ENCODE measurements around the gene PTK7.

Gene PTK7

DNA sequence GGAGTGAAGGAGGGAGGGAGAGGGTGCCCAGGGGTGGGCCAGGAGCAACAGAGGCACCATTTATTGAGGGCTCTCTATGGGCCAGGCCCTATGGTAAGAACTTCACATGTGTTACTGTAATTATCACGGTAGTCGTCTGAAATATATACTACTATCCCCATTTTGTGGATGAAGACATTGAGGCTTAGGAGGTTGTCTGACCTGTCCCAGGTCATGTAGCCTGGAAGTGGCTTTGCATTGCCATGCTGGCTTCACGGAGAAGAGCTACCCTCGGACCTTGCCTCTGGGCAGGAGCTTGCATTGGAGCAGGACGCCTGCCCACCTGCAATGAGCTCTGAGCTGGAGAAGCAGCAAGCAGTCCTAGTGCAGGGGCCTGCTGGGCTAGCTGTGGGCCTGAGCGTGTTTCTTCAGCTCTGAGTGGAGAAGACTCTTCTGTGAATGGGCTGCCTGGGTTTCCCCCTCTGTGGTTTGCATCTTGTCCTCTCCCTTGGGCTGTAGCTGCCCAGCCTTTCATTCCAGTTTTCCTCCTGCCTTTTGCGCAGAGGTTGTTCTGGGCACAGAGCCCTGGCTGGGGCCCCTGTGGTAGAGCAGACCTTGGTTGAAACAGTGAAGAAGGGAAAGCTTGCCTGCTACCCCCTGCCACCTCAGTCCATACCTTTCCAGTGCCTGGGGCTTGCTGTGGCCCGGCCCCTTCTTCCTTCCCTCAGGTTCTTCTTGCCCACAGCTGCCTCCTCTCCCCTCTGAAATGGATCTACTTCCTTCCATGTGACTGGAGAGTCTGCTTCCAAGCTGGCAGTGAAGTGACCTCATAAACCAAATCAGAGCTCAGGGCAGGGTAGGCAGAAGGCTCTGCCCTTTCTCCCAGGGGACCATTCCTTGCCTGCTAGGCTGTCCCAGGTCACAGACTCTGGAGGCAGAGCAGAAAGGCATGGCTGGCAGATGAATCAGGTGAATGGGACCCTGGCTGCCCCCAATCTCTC lies 70.9 kb downstream of the PTK7 start:
- DNase-seq, result no peak

DNA sequence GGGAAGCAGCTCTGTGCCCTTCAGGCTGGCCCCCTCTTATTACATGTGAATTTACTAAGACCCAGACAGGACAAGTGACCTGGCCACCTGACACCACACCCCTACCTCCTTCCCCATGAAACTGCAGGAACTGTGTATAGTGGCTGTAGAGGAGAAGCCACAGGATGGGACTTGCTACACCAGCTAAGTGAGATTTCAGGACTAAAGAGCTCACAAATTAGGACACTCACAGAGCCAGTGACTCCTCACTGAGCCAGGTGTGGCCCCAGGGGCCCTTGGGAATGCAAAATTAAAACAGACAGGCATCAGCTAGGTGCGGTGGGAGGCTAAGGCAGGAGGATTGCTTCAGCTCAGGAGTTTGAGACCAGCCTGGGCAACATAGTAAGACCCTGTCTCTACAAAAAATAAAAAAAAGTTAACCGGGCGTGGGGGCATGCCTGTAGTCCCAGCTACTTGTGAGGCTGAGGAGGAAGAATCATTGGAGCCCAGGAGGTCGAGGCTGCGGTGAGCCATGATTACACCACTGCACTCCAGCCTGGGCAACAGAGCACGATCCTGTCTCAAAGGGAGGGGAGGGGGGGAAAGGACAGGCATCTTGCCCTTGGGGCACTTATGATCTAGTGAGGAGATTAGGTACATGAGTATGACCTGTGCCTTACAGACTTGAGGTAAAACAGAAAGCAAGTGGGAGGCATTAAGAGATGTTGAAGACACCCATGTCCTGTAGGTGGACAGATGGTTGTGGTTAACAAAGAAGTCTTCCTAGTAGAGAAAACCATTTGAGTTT lies 71.8 kb downstream of the PTK7 start:
- DNase-seq, result no peak

DNA sequence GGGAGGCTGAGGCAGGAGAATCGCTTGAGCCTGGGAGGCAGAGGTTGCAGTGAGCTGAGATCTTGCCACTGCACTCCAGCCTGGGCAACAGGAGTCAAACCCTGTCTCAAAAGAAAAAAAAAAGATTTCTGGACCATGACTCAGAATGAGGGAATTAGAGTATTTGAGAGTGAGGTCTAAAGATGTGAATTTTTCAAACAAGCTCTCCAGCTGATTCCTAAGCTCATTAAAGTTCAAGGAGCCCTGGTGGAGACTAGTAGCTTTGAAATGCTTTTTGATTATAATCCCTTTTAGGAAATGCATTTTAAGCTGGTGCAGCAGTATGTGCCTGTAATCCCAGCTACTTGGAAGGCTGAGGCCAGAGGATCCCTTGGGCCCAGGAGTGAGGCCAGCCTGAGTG lies 73.2 kb downstream of the PTK7 start:
- no peak for DNase-seq

DNA sequence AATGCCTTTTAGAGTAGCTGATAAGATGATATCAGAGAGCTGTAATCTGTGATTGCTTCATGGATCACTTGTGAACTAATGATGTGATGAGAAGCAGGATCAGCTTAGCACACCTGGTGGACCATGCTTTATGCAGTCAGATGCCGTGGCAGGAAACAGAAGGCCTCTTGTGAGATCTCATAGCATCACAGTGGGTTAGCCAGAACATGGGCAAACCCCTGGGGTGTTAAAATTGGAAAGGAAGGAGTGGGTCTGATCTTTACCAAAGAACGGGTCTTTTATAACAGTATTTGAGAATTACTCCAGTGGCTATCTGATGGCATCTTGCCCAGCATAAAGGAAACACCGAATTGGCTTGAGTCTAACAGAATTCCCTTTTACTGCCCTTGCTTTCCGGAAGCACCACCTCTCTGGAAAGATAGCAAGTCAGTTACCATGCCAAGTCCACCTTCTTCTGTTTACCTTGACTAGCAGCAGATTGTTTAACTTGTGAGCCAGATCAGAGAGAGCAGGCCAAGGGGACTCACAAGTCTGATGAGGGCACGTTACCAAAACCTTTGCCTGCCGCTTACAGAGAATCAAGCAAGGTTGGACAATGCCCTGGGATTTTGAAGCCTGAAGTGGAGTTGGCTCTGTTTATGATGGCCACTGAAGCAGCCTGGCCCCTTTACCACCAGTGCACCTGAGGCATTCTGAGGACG lies 74.1 kb downstream of the PTK7 start:
- DNase-seq, result no peak

GRCh38 chr6:43159599-43159998 lies 83.5 kb downstream of the PTK7 start:
- no peak for DNase-seq

DNA sequence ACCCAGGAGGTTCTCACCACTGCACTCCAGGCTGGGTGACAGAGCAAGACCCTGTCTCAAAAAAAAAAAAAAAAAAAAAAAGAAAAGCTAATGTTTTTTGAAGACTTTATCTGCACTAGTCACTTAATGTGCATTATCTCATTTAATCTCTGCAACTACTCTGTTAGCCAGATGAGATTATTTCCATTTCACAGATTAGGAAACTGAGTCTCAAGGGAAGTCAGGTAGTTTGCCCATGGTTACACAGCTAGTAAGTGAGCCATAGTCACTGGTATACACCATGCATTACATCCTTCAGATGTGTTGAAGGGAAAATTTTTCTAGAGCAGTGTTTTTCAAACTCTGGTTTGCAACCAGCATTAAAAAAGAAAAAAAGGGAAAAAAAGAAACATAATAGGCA lies 87.8 kb downstream of the PTK7 start:
- no peak for DNase-seq

- DNase-seq, result peak in 2 of 3 donors; percentile 81 to 85
These were observed 94.4 kb downstream of the PTK7 start for GRCh38 chr6:43170417-43170930.

DNA sequence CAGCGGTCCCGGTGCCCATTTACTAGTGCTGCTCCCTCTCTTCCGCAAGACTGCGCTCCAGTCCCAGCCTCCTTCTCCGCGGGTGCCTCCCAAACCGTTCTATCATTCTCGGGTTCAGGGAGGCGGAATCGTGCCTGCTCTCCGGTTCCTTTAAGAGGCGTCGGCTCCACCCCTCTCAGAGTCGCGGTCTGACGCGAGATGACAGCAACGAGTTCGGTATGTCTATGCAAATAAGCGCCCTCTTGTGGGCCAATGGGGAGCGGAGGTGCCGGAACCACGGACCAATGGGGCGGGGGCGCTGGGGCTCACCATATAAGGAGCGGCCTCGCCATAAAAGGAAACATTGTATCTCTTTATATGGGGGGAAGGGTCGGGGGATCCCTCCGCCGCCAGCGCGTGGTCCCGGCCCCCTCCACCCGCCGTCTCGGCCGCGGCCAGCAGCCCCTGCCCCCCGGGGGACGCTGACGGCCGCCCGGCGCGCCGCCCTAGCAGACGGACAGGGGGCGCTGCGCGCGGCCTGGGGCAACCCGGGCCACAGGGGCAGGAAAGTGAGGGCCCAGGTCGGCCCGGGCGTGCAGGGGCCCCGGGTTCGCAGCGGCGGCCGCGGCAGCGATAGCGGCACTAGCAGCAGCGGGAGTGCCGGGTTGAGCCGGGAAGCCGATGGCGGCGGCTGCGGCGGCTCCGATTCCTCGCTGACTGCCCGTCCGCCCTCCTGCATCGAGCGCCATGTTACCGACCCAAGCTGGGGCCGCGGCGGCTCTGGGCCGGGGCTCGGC lies 95.0 kb downstream of the PTK7 start, which contains the start of gene SRF:
Gene SRF, plus strand, starts transcription at position 339 of the 776 bp plus-strand sequence. Its CDS starts 388 bp downstream, at position 727.
- DNase-seq, result peak; percentile 99 to 100 (median 100)

GRCh38 chr6:43171707-43172103 lies 95.6 kb downstream of the PTK7 start:
- peak in 2 of 3 donors; percentile 14 to 43 for DNase-seq

- peak; percentile 41 to 66 (median 52) for DNase-seq
These were observed 96.2 kb downstream of the PTK7 start for GRCh38 chr6:43172104-43173007.

DNA sequence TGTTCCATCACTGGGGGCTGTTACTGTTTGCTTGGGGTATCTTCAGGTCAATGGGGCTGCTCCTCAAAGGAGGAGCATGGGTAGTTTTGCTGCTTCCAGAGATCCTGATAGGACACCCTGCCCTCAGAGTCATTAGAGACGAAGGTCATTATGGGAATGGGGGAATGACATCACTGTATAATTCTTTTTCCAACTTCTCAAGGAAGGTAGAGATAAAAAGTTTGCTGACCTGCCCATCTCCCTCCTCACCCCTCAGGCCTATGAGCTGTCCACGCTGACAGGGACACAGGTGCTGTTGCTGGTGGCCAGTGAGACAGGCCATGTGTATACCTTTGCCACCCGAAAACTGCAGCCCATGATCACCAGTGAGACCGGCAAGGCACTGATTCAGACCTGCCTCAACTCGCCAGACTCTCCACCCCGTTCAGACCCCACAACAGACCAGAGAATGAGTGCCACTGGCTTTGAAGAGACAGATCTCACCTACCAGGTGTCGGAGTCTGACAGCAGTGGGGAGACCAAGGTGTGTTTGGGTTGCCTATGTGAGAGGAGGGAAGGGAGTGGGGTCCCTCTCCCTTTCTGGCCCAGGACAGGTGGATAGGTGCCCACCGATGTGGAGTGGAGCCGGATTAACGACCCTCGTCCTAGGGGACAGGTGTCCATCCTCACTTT lies 97.6 kb downstream of the PTK7 start:
- DNase-seq, result no peak

- DNase-seq, result peak; percentile 98 to 100 (median 99)
These were observed 98.4 kb downstream of the PTK7 start for GRCh38 chr6:43174263-43175112.

DNA sequence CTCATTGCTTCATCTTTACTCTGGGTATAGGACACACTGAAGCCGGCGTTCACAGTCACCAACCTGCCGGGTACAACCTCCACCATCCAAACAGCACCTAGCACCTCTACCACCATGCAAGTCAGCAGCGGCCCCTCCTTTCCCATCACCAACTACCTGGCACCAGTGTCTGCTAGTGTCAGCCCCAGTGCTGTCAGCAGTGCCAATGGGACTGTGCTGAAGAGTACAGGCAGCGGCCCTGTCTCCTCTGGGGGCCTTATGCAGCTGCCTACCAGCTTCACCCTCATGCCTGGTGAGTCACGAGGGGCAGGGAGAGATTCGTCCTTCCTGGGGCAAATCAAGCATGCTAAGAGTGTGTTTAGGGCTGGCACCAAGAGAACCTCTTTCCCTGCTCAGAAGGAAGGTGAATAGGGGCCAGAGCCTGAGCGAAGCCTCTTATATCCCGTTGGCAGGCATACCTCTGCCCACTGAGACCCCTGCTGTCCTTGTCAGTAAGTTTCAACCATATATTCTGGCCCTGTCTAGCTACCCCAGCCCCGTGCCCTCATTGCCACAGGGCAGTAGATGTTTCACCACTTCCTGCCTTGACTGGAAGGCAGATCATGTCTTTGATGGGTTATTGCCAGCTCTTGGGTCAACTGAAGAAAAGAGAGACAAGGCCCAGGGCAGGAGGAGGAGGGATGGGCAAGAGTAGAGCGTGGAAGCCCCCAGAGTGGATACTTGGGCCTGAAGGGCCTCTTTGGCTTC lies 99.7 kb downstream of the PTK7 start:
- no peak for DNase-seq

- no peak for DNase-seq
These were observed 100.3 kb downstream of the PTK7 start for GRCh38 chr6:43176423-43176786.

- no peak for DNase-seq
These were observed 102.0 kb downstream of the PTK7 start for GRCh38 chr6:43178150-43178549.

GRCh38 chr6:43178951-43179830 lies 103.1 kb downstream of the PTK7 start:
- DNase-seq, result no peak

- DNase-seq, result no peak
These were observed 103.9 kb downstream of the PTK7 start for GRCh38 chr6:43180058-43180457.

Measured in suppressor macrophage treated with lipopolysaccharide for 1 hour (primary cell).